Lung (tissue), 12 donors: Measurements from ENCODE around the gene PRADC1. TPM values are rescaled to one million over a fixed set of nuclear protein-coding genes. Genes with fewer than 3 reads are reported as not detected.

Source experiments
- ATAC-seq: fragments of 200-7000 bp; cut with Tn5 transposase; one replicate; pipeline ENCODE4 v1.9.1; 2020; ENCODE audit warnings: moderate number of reproducible peaks; ENCODE audit not compliant: insufficient read depth, low FRiP score
- DNase-seq, 3 donors: peaks; one replicate each; pipeline ENCODE4 v3.0.0-alpha.2; 2013 to 2017
- H3K27ac ChIP-seq, 2 donors: one replicate each; pipeline ENCODE4 v1.5.1; 2013; ENCODE audit warnings: mild to moderate bottlenecking in 2 of 2, moderate library complexity in 2 of 2, control low read depth in 1 of 2, inconsistent platforms in 1 of 2, low read depth in 1 of 2, low read length in 1 of 2
- H3K27me3 ChIP-seq, 3 donors: one replicate each; pipeline ENCODE4 v1.5.1; 2013; ENCODE audit warnings: low read length in 2 of 3; ENCODE audit not compliant: control insufficient read depth in 3 of 3, insufficient read depth in 3 of 3
- H3K36me3 ChIP-seq, 4 donors: one replicate each; pipeline ENCODE4 v1.5.1; 2013; ENCODE audit warnings: low read length in 4 of 4, mild to moderate bottlenecking in 1 of 4, moderate library complexity in 1 of 4; ENCODE audit not compliant: control insufficient read depth in 4 of 4, insufficient read depth in 4 of 4
- H3K4me1 ChIP-seq, 5 donors: one replicate each; pipeline ENCODE4 v1.5.1; 2013; ENCODE audit warnings: low read length in 5 of 5, mild to moderate bottlenecking in 2 of 5, moderate library complexity in 1 of 5; ENCODE audit not compliant: control insufficient read depth in 5 of 5, insufficient read depth in 5 of 5
- H3K4me3 ChIP-seq: one replicate; pipeline ENCODE4 v1.5.1; 2013; ENCODE audit warnings: mild to moderate bottlenecking, control low read depth, moderate library complexity
- H3K9ac ChIP-seq, 2 donors: one replicate each; pipeline ENCODE4 v1.5.1; 2013; ENCODE audit warnings: low read length in 2 of 2, control low read depth in 1 of 2; ENCODE audit not compliant: insufficient read depth in 1 of 2
- H3K9me3 ChIP-seq, 4 donors: one replicate each; pipeline ENCODE4 v1.5.1; 2013; ENCODE audit warnings: low read length in 3 of 4, mild to moderate bottlenecking in 1 of 4, moderate library complexity in 1 of 4; ENCODE audit not compliant: control insufficient read depth in 4 of 4, insufficient read depth in 3 of 4
- CTCF ChIP-seq: IDR thresholded peaks from 2 replicates; pipeline ENCODE4 v1.5.1; 2012; ENCODE audit warnings: mild to moderate bottlenecking; ENCODE audit errors: control extremely low read depth, extremely low read depth
- WGBS, 2 donors: extraction: QIAGEN DNeasy Blood & Tissue Kit; methylation state at CpG; one replicate each; pipeline ENCODE4 v1.1.7; 2013; 5-methylcytosine and 5-hydroxymethylcytosine counted together
- polyA plus RNA-seq, 2 donors: library from polyadenylated mRNA; stranded (reverse); fragments of 200-250 nt; gene quantifications; one replicate each; pipeline ENCODE4 v1.2.1, GENCODE V29; 2013
- total RNA-seq, 2 donors: library from RNA; depleted of rRNA in 1 of 2; stranded (reverse); fragments of >200 nt in 1 of 2; gene quantifications; one replicate each; pipeline ENCODE4 v1.2.1, GENCODE V29; 2014 to 2021
- donor health status: control.
- donor health status: control.
- donor health status: Bipolar disorder and iron deficiency.
- donor health status: healthy.
- donor health status: DM: yes; HTN: yes; CAD: no.

Gene PRADC1
- total and polyA plus RNA-seq, 4 donors = 4.4 to 20.7 (median 18.7) TPM

GRCh38 chr2:73268366-73268829 lies 35.4 kb upstream of the PRADC1 start:
- Histone ChIP-seq H3K4me1 (peaks cover 0 to 8% (median 0%) of the 10 kb centered on the region in 5 donors), H3K4me3 (no peak overlapping the region), H3K27ac (no peak overlapping the region), H3K36me3 (peaks cover 0 to 3% (median 0%) of the 10 kb centered on the region in 4 donors), H3K27me3 (peaks cover 0 to 37% (median 20%) of the 10 kb centered on the region in 3 donors), H3K9ac (no peak overlapping the region), H3K9me3 (peaks cover 0 to 4% (median 0%) of the 10 kb centered on the region in 4 donors)
- ATAC-seq (no peak), DNase-seq (no peak)
- WGBS, 2 donors = 55 to 71% methylated on average over 14 of the region's 14 CpGs
- TF ChIP-seq CTCF = no peak

DNA sequence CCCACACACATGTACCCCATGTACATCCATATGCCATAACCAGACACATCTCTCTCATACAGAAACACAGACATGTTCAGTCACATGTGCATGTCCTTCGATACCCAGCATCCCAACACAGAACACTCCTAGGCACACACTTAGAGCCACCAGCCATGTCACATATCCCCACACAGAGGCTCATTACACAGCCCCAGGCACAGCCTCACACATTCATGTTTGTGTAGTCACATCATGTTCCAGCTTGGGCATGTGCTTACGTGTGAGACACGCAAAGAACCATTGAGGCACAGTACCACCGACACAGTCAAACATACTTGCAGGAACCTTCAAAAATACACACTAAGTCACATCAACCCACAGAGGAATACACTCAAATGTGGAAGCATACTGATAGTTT lies 34.0 kb upstream of the PRADC1 start:
- H3K4me1 ChIP-seq = peaks cover 0 to 8% (median 0%) of the 10 kb centered on the region in 5 donors
- H3K4me3 ChIP-seq = no peak overlapping the region
- no peak overlapping the region for H3K9ac ChIP-seq
- TF ChIP-seq CTCF = no peak
- H3K9me3 ChIP-seq = peaks cover 0 to 4% (median 0%) of the 10 kb centered on the region in 4 donors
- no peak overlapping the region for H3K27ac ChIP-seq
- ATAC-seq = no peak
- no peak for DNase-seq
- H3K36me3 ChIP-seq = peaks cover 0 to 3% (median 0%) of the 10 kb centered on the region in 4 donors
- WGBS, 2 donors = 95 to 97% methylated on average over 4 of the region's 4 CpGs
- H3K27me3 ChIP-seq = peaks cover 0 to 37% (median 20%) of the 10 kb centered on the region in 3 donors

DNA sequence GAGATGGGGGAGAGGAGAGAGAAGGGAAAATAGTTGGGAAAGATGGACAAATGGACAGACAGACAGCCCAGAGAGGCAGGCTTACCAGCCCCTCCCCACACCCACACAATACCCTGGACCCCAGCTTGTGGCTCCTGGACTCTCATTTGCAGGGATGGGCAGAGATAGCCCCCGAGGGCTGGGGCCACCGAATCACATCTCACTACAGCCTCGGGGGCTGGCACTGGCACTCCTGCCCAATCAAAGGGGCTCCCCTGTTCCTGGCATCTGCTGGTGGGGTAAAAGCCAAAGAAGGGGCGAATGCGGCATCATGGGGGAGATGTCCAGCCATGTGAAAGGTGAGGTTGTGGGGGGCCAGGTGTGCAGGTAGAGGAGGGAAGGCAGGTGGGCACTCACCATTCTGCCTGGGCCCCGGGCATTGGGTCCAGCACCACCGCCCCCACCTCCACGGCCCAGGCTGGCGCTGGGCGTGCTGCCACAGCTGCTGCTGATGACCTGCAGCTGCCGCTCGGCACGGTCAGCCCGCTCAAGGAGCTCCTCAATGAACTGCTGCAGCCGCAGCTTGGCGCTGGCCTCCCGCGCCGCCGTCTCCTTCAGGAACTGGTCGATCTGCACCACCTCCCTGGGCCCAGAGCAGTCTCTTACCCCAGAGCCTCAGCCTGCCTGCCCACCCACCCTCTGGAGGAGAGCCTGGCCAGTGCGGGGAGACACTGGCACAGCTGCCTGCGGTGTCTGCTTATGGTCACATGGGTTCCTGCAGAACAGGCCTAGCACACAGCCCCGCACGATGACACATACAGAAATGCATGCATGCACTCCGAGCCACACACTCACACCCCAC lies 33.2 kb upstream of the PRADC1 start:
- H3K4me1 ChIP-seq = peaks cover 0 to 8% (median 0%) of the 10 kb centered on the region in 5 donors
- TF ChIP-seq CTCF = no peak
- no peak overlapping the region for H3K9ac ChIP-seq
- H3K27me3 ChIP-seq = peaks cover 0 to 37% (median 20%) of the 10 kb centered on the region in 3 donors
- peaks cover 0 to 4% (median 0%) of the 10 kb centered on the region in 4 donors for H3K9me3 ChIP-seq
- DNase-seq = no peak
- no peak overlapping the region for H3K27ac ChIP-seq
- no peak for ATAC-seq
- no peak overlapping the region for H3K4me3 ChIP-seq
- peaks cover 0 to 3% (median 0%) of the 10 kb centered on the region in 4 donors for H3K36me3 ChIP-seq
- WGBS, 2 donors = 86 to 94% methylated on average over 25 to 26 of the region's 26 CpGs
